WTC11 (cell line): Measurements from ENCODE around the gene ZDHHC1. TPM values are rescaled to one million over a fixed set of nuclear protein-coding genes. Genes with fewer than 3 reads are reported as not detected.
"Not testable (repeated sequence)": the region's sequence is repeated elsewhere in the genome, so short reads cannot be mapped to it uniquely, and the experiment has no call there.

ENCODE experiments used
- ATAC-seq: fragments of 200-7000 bp; cut with Tn5 transposase; 2 replicates; pipeline ENCODE4 v1.10.0; 2021; ENCODE audit warnings: mild to moderate bottlenecking, moderate library complexity
- CTCF ChIA-PET: fragments of 300-600 bp; sonication (Branson Sonifier 250); formaldehyde crosslinking; loops from one replicate; lab custom pipeline; 2021; ENCODE audit warnings: antibody characterized with exemption; lab: Charles Lee
- POLR2A ChIA-PET: fragments of 350-600 bp; sonication (Branson Sonifier 250); formaldehyde crosslinking; loops from one replicate; lab custom pipeline; 2021; ENCODE audit warnings: antibody characterized with exemption; lab: Charles Lee
- DNase-seq: peaks from one replicate; pipeline ENCODE4 v3.0.0; 2021; ENCODE audit warnings: low spot score
- H3K27ac Mint-ChIP-seq: 2 replicates; pipeline ENCODE4 v1.8.0; 2021; ENCODE audit warnings: mixed read lengths
- H3K27me3 Mint-ChIP-seq: 2 replicates; pipeline ENCODE4 v1.8.0; 2021; ENCODE audit warnings: low read depth, mild to moderate bottlenecking, moderate library complexity, mixed read lengths
- H3K36me3 Mint-ChIP-seq: 2 replicates; pipeline ENCODE4 v1.8.0; 2021; ENCODE audit warnings: mixed read lengths
- H3K4me1 Mint-ChIP-seq: 2 replicates; pipeline ENCODE4 v1.8.0; 2022; ENCODE audit warnings: mixed read lengths
- H3K4me3 Mint-ChIP-seq: 2 replicates; pipeline ENCODE4 v1.8.0; 2021; ENCODE audit warnings: mild to moderate bottlenecking, moderate library complexity, mixed read lengths
- H3K9me3 Mint-ChIP-seq: 2 replicates; pipeline ENCODE4 v1.8.0; 2021; ENCODE audit warnings: mixed read lengths
- ATF1 ChIP-seq: sonication (generic); formaldehyde crosslinking; IDR thresholded peaks from 2 replicates; pipeline ENCODE4 v1.8.1; 2023; ENCODE audit warnings: mild to moderate bottlenecking, moderate library complexity, missing genetic modification reagents
- GRHL2 ChIP-seq: fragments of 250-450 bp; sonication (Bioruptor Pico); IDR thresholded peaks from 2 replicates; pipeline ENCODE4 v1.8.0; 2022; ENCODE audit warnings: mild to moderate bottlenecking, moderate library complexity; ENCODE audit not compliant: insufficient replicate concordance, severe bottlenecking
- KAT7 ChIP-seq: sonication (generic); formaldehyde crosslinking; IDR thresholded peaks from 2 replicates; pipeline ENCODE4 v1.8.1; 2023; ENCODE audit warnings: missing genetic modification reagents, mild to moderate bottlenecking, borderline replicate concordance
- SMAD3 ChIP-seq: sonication (generic); formaldehyde crosslinking; IDR thresholded peaks from 2 replicates; pipeline ENCODE4 v1.8.0; 2022; ENCODE audit warnings: missing genetic modification reagents, mild to moderate bottlenecking, borderline replicate concordance
- SP1 ChIP-seq: sonication (generic); formaldehyde crosslinking; conservative IDR thresholded peaks from 2 replicates; pipeline ENCODE4 v1.8.1; 2022; ENCODE audit warnings: missing genetic modification reagents
- TP53 ChIP-seq: sonication (generic); formaldehyde crosslinking; IDR thresholded peaks from 2 replicates; pipeline ENCODE4 v1.8.1; 2023; ENCODE audit warnings: mild to moderate bottlenecking, missing genetic modification reagents
- ZBTB21 ChIP-seq: sonication (generic); formaldehyde crosslinking; IDR thresholded peaks from 2 replicates; pipeline ENCODE4 v1.8.1; 2023; ENCODE audit warnings: mild to moderate bottlenecking, missing genetic modification reagents, borderline replicate concordance
- ZNF232 ChIP-seq: sonication (generic); formaldehyde crosslinking; IDR thresholded peaks from 2 replicates; pipeline ENCODE4 v1.8.0; 2022; ENCODE audit warnings: mild to moderate bottlenecking, missing genetic modification reagents
- ZNF263 ChIP-seq: sonication (generic); formaldehyde crosslinking; IDR thresholded peaks from 2 replicates; pipeline ENCODE4 v1.8.1; 2022; ENCODE audit warnings: low read depth, mild to moderate bottlenecking, moderate library complexity, missing genetic modification reagents
- ZNF416 ChIP-seq: fragments of 250-450 bp; sonication (Bioruptor Pico); IDR thresholded peaks from 2 replicates; pipeline ENCODE4 v1.9.0; 2021; ENCODE audit warnings: mild to moderate bottlenecking, inconsistent platforms
- total RNA-seq: library from RNA; stranded (reverse); gene quantifications from 3 replicates; pipeline ENCODE4 v1.2.3, GENCODE V29; 2021
- TF ChIP-seq, protein P1 (sequence below): sonication (generic); formaldehyde crosslinking; IDR thresholded peaks from 2 replicates; pipeline ENCODE4 v1.8.1; 2022; ENCODE audit warnings: mild to moderate bottlenecking, missing genetic modification reagents, moderate library complexity, borderline replicate concordance
- TF ChIP-seq, protein P2 (sequence below): sonication (generic); formaldehyde crosslinking; IDR thresholded peaks from 2 replicates; pipeline ENCODE4 v1.8.1; 2022; ENCODE audit warnings: low read depth, mild to moderate bottlenecking, moderate library complexity, missing genetic modification reagents, borderline replicate concordance
- TF ChIP-seq, protein P3 (sequence below): sonication (generic); formaldehyde crosslinking; IDR thresholded peaks from 2 replicates; pipeline ENCODE4 v1.8.0; 2023; ENCODE audit warnings: missing genetic modification reagents, mild to moderate bottlenecking, borderline replicate concordance
- TF ChIP-seq, protein P4 (sequence below): sonication (generic); formaldehyde crosslinking; IDR thresholded peaks from 2 replicates; pipeline ENCODE4 v1.8.1; 2022; ENCODE audit warnings: mild to moderate bottlenecking, moderate library complexity, missing genetic modification reagents
- TF ChIP-seq, protein P5 (sequence below): sonication (generic); formaldehyde crosslinking; IDR thresholded peaks from 2 replicates; pipeline ENCODE4 v1.8.0; 2022; ENCODE audit warnings: mild to moderate bottlenecking, missing genetic modification reagents
- TF ChIP-seq, protein P6 (sequence below): fragments of 250-450 bp; sonication (Bioruptor Pico); IDR thresholded peaks from 2 replicates; pipeline ENCODE4 v2.1.2; 2022; ENCODE audit warnings: mild to moderate bottlenecking, moderate library complexity

The ZDHHC1 gene
- total RNA-seq, 1 experiment from 2014 or later: 4.2 TPM

DNA sequence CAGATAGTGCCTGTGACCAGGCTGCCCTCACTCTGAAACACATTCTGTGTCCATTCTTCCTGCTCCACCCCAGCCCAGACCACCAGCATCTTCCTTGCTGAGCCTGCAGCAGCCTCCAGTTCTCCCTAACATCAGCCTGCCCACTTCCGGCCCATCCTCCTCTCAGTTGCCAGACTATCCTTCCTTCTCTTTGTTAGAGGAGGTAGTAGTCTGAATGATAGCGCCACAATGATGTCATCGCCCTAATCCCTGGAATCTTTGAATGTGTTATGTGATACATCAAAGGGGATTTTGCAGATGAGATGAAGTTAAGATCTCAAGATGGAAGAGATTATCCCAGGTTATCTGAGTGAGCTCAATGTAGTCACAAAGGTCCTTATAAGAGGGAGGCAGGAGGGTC, 3.2 kb upstream of the ZDHHC1 start (continued):
- TF ChIP-seq KAT7 (CRISPR knock-in tag): no peak
- TF ChIP-seq, protein P1, sequence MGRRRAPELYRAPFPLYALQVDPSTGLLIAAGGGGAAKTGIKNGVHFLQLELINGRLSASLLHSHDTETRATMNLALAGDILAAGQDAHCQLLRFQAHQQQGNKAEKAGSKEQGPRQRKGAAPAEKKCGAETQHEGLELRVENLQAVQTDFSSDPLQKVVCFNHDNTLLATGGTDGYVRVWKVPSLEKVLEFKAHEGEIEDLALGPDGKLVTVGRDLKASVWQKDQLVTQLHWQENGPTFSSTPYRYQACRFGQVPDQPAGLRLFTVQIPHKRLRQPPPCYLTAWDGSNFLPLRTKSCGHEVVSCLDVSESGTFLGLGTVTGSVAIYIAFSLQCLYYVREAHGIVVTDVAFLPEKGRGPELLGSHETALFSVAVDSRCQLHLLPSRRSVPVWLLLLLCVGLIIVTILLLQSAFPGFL: no peak
- TF ChIP-seq, protein P2, sequence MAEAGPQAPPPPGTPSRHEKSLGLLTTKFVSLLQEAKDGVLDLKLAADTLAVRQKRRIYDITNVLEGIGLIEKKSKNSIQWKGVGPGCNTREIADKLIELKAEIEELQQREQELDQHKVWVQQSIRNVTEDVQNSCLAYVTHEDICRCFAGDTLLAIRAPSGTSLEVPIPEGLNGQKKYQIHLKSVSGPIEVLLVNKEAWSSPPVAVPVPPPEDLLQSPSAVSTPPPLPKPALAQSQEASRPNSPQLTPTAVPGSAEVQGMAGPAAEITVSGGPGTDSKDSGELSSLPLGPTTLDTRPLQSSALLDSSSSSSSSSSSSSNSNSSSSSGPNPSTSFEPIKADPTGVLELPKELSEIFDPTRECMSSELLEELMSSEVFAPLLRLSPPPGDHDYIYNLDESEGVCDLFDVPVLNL (CRISPR knock-in tag): no peak

DNA sequence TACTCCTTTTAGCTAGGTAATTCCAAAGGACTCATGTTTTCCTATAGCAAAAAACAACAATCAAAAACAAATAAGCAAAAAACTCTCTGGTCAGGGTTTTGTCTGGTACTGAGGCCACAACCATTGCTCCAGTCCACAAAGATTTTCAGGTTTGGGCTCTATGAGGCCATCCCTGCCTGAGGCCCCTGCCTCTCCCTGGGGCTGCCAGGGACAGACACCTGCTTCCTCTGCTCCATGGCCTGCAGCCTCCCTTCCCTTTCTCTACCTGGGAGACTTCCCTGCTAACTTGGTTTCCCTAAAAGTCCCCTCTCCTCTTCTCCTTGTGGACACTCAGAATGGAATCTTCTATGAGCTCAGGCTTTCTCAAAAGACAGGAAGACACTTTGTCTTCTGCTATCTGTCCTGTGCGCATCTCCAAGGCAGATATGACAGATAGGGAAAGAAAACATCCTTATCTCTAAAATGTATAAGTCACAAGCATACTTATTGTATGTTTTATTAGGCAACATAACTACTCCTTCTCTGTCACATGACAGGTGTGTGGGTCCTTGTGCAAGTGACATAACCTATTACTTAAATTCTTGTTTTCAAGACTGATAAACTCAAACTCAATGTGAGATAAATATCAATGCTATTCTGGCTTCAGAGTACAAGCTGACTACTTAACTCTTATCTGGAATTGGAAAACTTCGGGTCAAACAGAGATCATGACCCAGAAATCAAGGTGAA, 1.2 kb upstream of the ZDHHC1 start:
- ChIA-PET CTCF (interaction anchor here (0.8 to 3.4 kb wide), 11 partner anchors 7 to 133 kb away, joined by 3 to 31 read pairs (median 6); partner anchors contain the start of genes KCTD19, LRRC36 and TPPP3), POLR2A (interaction anchor here (1.2 kb wide), 1 partner anchor 11 kb away, joined by 3 read pairs; no protein-coding TSS in a partner anchor)
- Mint-ChIP-seq H3K27me3 (peaks cover 16% of the 10 kb centered on the region), H3K4me1 (peaks cover 47% of the 10 kb centered on the region), H3K27ac (no peak overlapping the region; the same call in 1 of the 2 replicates), H3K36me3 (no peaks in the 10 kb centered on the region), H3K9me3 (peaks cover 5% of the 10 kb centered on the region), H3K4me3 (peak overlapping the region; percentile 30; the same call in 1 of the 2 replicates)
- ATAC-seq (no peak), DNase-seq (no peak)
- TF ChIP-seq ZNF263 (CRISPR knock-in tag): no peak
- no peak for TF ChIP-seq ZBTB21 (CRISPR knock-in tag)
- TF ChIP-seq SMAD3: no peak
- TF ChIP-seq, protein P3, sequence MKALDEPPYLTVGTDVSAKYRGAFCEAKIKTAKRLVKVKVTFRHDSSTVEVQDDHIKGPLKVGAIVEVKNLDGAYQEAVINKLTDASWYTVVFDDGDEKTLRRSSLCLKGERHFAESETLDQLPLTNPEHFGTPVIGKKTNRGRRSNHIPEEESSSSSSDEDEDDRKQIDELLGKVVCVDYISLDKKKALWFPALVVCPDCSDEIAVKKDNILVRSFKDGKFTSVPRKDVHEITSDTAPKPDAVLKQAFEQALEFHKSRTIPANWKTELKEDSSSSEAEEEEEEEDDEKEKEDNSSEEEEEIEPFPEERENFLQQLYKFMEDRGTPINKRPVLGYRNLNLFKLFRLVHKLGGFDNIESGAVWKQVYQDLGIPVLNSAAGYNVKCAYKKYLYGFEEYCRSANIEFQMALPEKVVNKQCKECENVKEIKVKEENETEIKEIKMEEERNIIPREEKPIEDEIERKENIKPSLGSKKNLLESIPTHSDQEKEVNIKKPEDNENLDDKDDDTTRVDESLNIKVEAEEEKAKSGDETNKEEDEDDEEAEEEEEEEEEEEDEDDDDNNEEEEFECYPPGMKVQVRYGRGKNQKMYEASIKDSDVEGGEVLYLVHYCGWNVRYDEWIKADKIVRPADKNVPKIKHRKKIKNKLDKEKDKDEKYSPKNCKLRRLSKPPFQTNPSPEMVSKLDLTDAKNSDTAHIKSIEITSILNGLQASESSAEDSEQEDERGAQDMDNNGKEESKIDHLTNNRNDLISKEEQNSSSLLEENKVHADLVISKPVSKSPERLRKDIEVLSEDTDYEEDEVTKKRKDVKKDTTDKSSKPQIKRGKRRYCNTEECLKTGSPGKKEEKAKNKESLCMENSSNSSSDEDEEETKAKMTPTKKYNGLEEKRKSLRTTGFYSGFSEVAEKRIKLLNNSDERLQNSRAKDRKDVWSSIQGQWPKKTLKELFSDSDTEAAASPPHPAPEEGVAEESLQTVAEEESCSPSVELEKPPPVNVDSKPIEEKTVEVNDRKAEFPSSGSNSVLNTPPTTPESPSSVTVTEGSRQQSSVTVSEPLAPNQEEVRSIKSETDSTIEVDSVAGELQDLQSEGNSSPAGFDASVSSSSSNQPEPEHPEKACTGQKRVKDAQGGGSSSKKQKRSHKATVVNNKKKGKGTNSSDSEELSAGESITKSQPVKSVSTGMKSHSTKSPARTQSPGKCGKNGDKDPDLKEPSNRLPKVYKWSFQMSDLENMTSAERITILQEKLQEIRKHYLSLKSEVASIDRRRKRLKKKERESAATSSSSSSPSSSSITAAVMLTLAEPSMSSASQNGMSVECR (CRISPR knock-in tag): no peak
- TF ChIP-seq ZNF416 (CRISPR knock-in tag): no peak
- TF ChIP-seq, protein P4, sequence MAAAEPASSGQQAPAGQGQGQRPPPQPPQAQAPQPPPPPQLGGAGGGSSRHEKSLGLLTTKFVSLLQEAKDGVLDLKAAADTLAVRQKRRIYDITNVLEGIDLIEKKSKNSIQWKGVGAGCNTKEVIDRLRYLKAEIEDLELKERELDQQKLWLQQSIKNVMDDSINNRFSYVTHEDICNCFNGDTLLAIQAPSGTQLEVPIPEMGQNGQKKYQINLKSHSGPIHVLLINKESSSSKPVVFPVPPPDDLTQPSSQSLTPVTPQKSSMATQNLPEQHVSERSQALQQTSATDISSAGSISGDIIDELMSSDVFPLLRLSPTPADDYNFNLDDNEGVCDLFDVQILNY: no peak
- TF ChIP-seq SP1 (CRISPR knock-in tag): no peak
- no peak for TF ChIP-seq GRHL2 (CRISPR knock-in tag)
- TF ChIP-seq, protein P5, sequence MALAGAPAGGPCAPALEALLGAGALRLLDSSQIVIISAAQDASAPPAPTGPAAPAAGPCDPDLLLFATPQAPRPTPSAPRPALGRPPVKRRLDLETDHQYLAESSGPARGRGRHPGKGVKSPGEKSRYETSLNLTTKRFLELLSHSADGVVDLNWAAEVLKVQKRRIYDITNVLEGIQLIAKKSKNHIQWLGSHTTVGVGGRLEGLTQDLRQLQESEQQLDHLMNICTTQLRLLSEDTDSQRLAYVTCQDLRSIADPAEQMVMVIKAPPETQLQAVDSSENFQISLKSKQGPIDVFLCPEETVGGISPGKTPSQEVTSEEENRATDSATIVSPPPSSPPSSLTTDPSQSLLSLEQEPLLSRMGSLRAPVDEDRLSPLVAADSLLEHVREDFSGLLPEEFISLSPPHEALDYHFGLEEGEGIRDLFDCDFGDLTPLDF (CRISPR knock-in tag): no peak
- TF ChIP-seq TP53 (CRISPR knock-in tag): no peak
- no peak for TF ChIP-seq ZNF232 (CRISPR knock-in tag)
- TF ChIP-seq, protein P6, sequence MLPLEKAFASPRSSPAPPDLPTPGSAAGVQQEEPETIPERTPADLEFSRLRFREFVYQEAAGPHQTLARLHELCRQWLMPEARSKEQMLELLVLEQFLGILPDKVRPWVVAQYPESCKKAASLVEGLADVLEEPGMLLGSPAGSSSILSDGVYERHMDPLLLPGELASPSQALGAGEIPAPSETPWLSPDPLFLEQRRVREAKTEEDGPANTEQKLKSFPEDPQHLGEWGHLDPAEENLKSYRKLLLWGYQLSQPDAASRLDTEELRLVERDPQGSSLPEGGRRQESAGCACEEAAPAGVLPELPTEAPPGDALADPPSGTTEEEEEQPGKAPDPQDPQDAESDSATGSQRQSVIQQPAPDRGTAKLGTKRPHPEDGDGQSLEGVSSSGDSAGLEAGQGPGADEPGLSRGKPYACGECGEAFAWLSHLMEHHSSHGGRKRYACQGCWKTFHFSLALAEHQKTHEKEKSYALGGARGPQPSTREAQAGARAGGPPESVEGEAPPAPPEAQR (CRISPR knock-in tag): no peak
- TF ChIP-seq ATF1 (CRISPR knock-in tag): no peak

DNA sequence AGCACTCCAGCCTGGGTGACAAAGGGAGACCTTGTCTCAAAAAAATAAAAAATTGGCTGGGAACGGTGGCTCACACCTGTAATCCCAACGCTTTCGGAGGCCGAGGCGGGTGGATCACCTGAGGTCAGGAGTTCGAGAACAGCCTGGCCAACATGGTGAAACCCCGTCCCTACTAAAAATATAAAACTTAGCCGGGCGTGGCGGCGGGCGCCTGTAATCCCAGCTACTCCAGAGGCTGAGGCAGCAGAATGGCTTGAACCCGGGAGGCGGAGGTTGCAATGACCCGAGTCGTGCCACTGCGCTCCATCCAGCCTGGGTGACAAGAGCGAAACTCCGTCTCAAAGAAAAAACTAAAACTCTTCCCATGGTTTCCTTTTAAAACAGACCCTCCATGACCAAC, 856 bp downstream of the ZDHHC1 start:
- DNase-seq, ATAC-seq, H3K9me3 Mint-ChIP-seq, POLR2A ChIA-PET, H3K36me3 Mint-ChIP-seq: not testable (repeated sequence)
- Mint-ChIP-seq H3K27ac (peak overlapping the region; percentile 9; the same call in 1 of the 2 replicates), H3K4me3 (peak overlapping the region; percentile 73), H3K4me1 (peaks cover 29% of the 10 kb centered on the region), H3K27me3 (peaks cover 24% of the 10 kb centered on the region)
- CTCF ChIA-PET: interaction anchor here (0.8 to 4.0 kb wide), 4 partner anchors 9 to 50 kb away, joined by 3 to 42 read pairs (median 13); no protein-coding TSS in a partner anchor
